ENCODE data around the gene ARHGAP6.

The ARHGAP6 gene

GRCh38 chrX:11458170-11458569 is 207.6 kb downstream of the ARHGAP6 start:
- no peak overlapping the region for H3K4me3 ChIP-seq (ENCODE audit: low read depth in 1 of 5, low read length in 5 of 5)
- no peaks in the 10 kb centered on the region for H3K9me3 ChIP-seq (ENCODE audit: control insufficient read depth in 5 of 5, low read length in 5 of 5)
- H3K36me3 ChIP-seq (ENCODE audit: control insufficient read depth in 5 of 5, insufficient read depth in 5 of 5, low read length in 5 of 5), result no peaks in the 10 kb centered on the region
- peaks cover 0 to 9% (median 2%) of the 10 kb centered on the region in 5 donors for H3K27me3 ChIP-seq (ENCODE audit: control insufficient read depth in 5 of 5, insufficient read depth in 4 of 5, low read length in 5 of 5)
- H3K27ac ChIP-seq (ENCODE audit: low read depth, low read length), result no peak overlapping the region
- no peaks in the 10 kb centered on the region for H3K4me1 ChIP-seq (ENCODE audit: control insufficient read depth in 5 of 5, insufficient read depth in 5 of 5, low read length in 5 of 5)
- H3K9ac ChIP-seq (ENCODE audit: low read length in 5 of 5), result no peak overlapping the region

- Histone ChIP-seq H3K9ac (ENCODE audit: low read length in 5 of 5) (no peak overlapping the region), H3K9me3 (ENCODE audit: control insufficient read depth in 5 of 5, low read length in 5 of 5) (no peaks in the 10 kb centered on the region), H3K27me3 (ENCODE audit: control insufficient read depth in 5 of 5, insufficient read depth in 4 of 5, low read length in 5 of 5) (peaks cover 0 to 12% (median 4%) of the 10 kb centered on the region in 5 donors), H3K4me1 (ENCODE audit: control insufficient read depth in 5 of 5, insufficient read depth in 5 of 5, low read length in 5 of 5) (no peaks in the 10 kb centered on the region), H3K27ac (ENCODE audit: low read depth, low read length) (no peak overlapping the region), H3K4me3 (ENCODE audit: low read depth in 1 of 5, low read length in 5 of 5) (no peak overlapping the region), H3K36me3 (ENCODE audit: control insufficient read depth in 5 of 5, insufficient read depth in 5 of 5, low read length in 5 of 5) (no peaks in the 10 kb centered on the region)
These were observed 214.6 kb downstream of the ARHGAP6 start for GRCh38 chrX:11451151-11451550.

- peaks cover 0 to 12% (median 4%) of the 10 kb centered on the region in 5 donors for H3K27me3 ChIP-seq (ENCODE audit: control insufficient read depth in 5 of 5, insufficient read depth in 4 of 5, low read length in 5 of 5)
- no peaks in the 10 kb centered on the region for H3K4me1 ChIP-seq (ENCODE audit: control insufficient read depth in 5 of 5, insufficient read depth in 5 of 5, low read length in 5 of 5)
- no peaks in the 10 kb centered on the region for H3K9me3 ChIP-seq (ENCODE audit: control insufficient read depth in 5 of 5, low read length in 5 of 5)
- no peak overlapping the region for H3K27ac ChIP-seq (ENCODE audit: low read depth, low read length)
- no peak overlapping the region for H3K4me3 ChIP-seq (ENCODE audit: low read depth in 1 of 5, low read length in 5 of 5)
- H3K36me3 ChIP-seq (ENCODE audit: control insufficient read depth in 5 of 5, insufficient read depth in 5 of 5, low read length in 5 of 5), result no peaks in the 10 kb centered on the region
- H3K9ac ChIP-seq (ENCODE audit: low read length in 5 of 5), result no peak overlapping the region
These were observed 215.4 kb downstream of the ARHGAP6 start for GRCh38 chrX:11450354-11450753.

GRCh38 chrX:11449613-11450012 is 216.1 kb downstream of the ARHGAP6 start:
- Histone ChIP-seq H3K9me3 (ENCODE audit: control insufficient read depth in 5 of 5, low read length in 5 of 5) (no peaks in the 10 kb centered on the region), H3K9ac (ENCODE audit: low read length in 5 of 5) (no peak overlapping the region), H3K27ac (ENCODE audit: low read depth, low read length) (no peak overlapping the region), H3K27me3 (ENCODE audit: control insufficient read depth in 5 of 5, insufficient read depth in 4 of 5, low read length in 5 of 5) (peaks cover 0 to 12% (median 4%) of the 10 kb centered on the region in 5 donors), H3K4me1 (ENCODE audit: control insufficient read depth in 5 of 5, insufficient read depth in 5 of 5, low read length in 5 of 5) (no peaks in the 10 kb centered on the region), H3K36me3 (ENCODE audit: control insufficient read depth in 5 of 5, insufficient read depth in 5 of 5, low read length in 5 of 5) (no peaks in the 10 kb centered on the region), H3K4me3 (ENCODE audit: low read depth in 1 of 5, low read length in 5 of 5) (no peak overlapping the region)

- no peak overlapping the region for H3K9ac ChIP-seq (ENCODE audit: low read length in 5 of 5)
- H3K9me3 ChIP-seq (ENCODE audit: control insufficient read depth in 5 of 5, low read length in 5 of 5), result no peaks in the 10 kb centered on the region
- no peak overlapping the region for H3K4me3 ChIP-seq (ENCODE audit: low read depth in 1 of 5, low read length in 5 of 5)
- H3K4me1 ChIP-seq (ENCODE audit: control insufficient read depth in 5 of 5, insufficient read depth in 5 of 5, low read length in 5 of 5), result no peaks in the 10 kb centered on the region
- peaks cover 0 to 12% (median 4%) of the 10 kb centered on the region in 5 donors for H3K27me3 ChIP-seq (ENCODE audit: control insufficient read depth in 5 of 5, insufficient read depth in 4 of 5, low read length in 5 of 5)
- no peaks in the 10 kb centered on the region for H3K36me3 ChIP-seq (ENCODE audit: control insufficient read depth in 5 of 5, insufficient read depth in 5 of 5, low read length in 5 of 5)
- H3K27ac ChIP-seq (ENCODE audit: low read depth, low read length), result no peak overlapping the region
These were observed 218.3 kb downstream of the ARHGAP6 start for GRCh38 chrX:11447418-11447817.

- H3K27me3 ChIP-seq (ENCODE audit: control insufficient read depth in 5 of 5, insufficient read depth in 4 of 5, low read length in 5 of 5), result peaks cover 0 to 12% (median 4%) of the 10 kb centered on the region in 5 donors
- no peaks in the 10 kb centered on the region for H3K9me3 ChIP-seq (ENCODE audit: control insufficient read depth in 5 of 5, low read length in 5 of 5)
- H3K9ac ChIP-seq (ENCODE audit: low read length in 5 of 5), result no peak overlapping the region
- H3K27ac ChIP-seq (ENCODE audit: low read depth, low read length), result no peak overlapping the region
- H3K36me3 ChIP-seq (ENCODE audit: control insufficient read depth in 5 of 5, insufficient read depth in 5 of 5, low read length in 5 of 5), result no peaks in the 10 kb centered on the region
- H3K4me1 ChIP-seq (ENCODE audit: control insufficient read depth in 5 of 5, insufficient read depth in 5 of 5, low read length in 5 of 5), result no peaks in the 10 kb centered on the region
- no peak overlapping the region for H3K4me3 ChIP-seq (ENCODE audit: low read depth in 1 of 5, low read length in 5 of 5)
These were observed 218.8 kb downstream of the ARHGAP6 start for GRCh38 chrX:11446949-11447348.

GRCh38 chrX:11446336-11446735 is 219.4 kb downstream of the ARHGAP6 start:
- no peak overlapping the region for H3K9ac ChIP-seq (ENCODE audit: low read length in 5 of 5)
- H3K27me3 ChIP-seq (ENCODE audit: control insufficient read depth in 5 of 5, insufficient read depth in 4 of 5, low read length in 5 of 5), result peaks cover 0 to 12% (median 5%) of the 10 kb centered on the region in 5 donors
- no peaks in the 10 kb centered on the region for H3K36me3 ChIP-seq (ENCODE audit: control insufficient read depth in 5 of 5, insufficient read depth in 5 of 5, low read length in 5 of 5)
- no peaks in the 10 kb centered on the region for H3K4me1 ChIP-seq (ENCODE audit: control insufficient read depth in 5 of 5, insufficient read depth in 5 of 5, low read length in 5 of 5)
- no peak overlapping the region for H3K27ac ChIP-seq (ENCODE audit: low read depth, low read length)
- H3K9me3 ChIP-seq (ENCODE audit: control insufficient read depth in 5 of 5, low read length in 5 of 5), result no peaks in the 10 kb centered on the region
- no peak overlapping the region for H3K4me3 ChIP-seq (ENCODE audit: low read depth in 1 of 5, low read length in 5 of 5)

GRCh38 chrX:11445540-11445939 is 220.2 kb downstream of the ARHGAP6 start:
- Histone ChIP-seq H3K9ac (ENCODE audit: low read length in 5 of 5) (no peak overlapping the region), H3K4me1 (ENCODE audit: control insufficient read depth in 5 of 5, insufficient read depth in 5 of 5, low read length in 5 of 5) (no peaks in the 10 kb centered on the region), H3K9me3 (ENCODE audit: control insufficient read depth in 5 of 5, low read length in 5 of 5) (no peaks in the 10 kb centered on the region), H3K27me3 (ENCODE audit: control insufficient read depth in 5 of 5, insufficient read depth in 4 of 5, low read length in 5 of 5) (peaks cover 0 to 12% (median 6%) of the 10 kb centered on the region in 5 donors), H3K36me3 (ENCODE audit: control insufficient read depth in 5 of 5, insufficient read depth in 5 of 5, low read length in 5 of 5) (no peaks in the 10 kb centered on the region), H3K4me3 (ENCODE audit: low read depth in 1 of 5, low read length in 5 of 5) (no peak overlapping the region), H3K27ac (ENCODE audit: low read depth, low read length) (no peak overlapping the region)

- no peak overlapping the region for H3K4me3 ChIP-seq (ENCODE audit: low read depth in 1 of 5, low read length in 5 of 5)
- no peaks in the 10 kb centered on the region for H3K36me3 ChIP-seq (ENCODE audit: control insufficient read depth in 5 of 5, insufficient read depth in 5 of 5, low read length in 5 of 5)
- H3K27ac ChIP-seq (ENCODE audit: low read depth, low read length), result no peak overlapping the region
- no peaks in the 10 kb centered on the region for H3K9me3 ChIP-seq (ENCODE audit: control insufficient read depth in 5 of 5, low read length in 5 of 5)
- H3K4me1 ChIP-seq (ENCODE audit: control insufficient read depth in 5 of 5, insufficient read depth in 5 of 5, low read length in 5 of 5), result no peaks in the 10 kb centered on the region
- H3K27me3 ChIP-seq (ENCODE audit: control insufficient read depth in 5 of 5, insufficient read depth in 4 of 5, low read length in 5 of 5), result peaks cover 0 to 12% (median 6%) of the 10 kb centered on the region in 5 donors
- no peak overlapping the region for H3K9ac ChIP-seq (ENCODE audit: low read length in 5 of 5)
These were observed 221.7 kb downstream of the ARHGAP6 start for GRCh38 chrX:11444052-11444451.

GRCh38 chrX:11439846-11440245 is 225.9 kb downstream of the ARHGAP6 start:
- H3K36me3 ChIP-seq (ENCODE audit: control insufficient read depth in 5 of 5, insufficient read depth in 5 of 5, low read length in 5 of 5), result no peaks in the 10 kb centered on the region
- no peak overlapping the region for H3K9ac ChIP-seq (ENCODE audit: low read length in 5 of 5)
- no peak overlapping the region for H3K27ac ChIP-seq (ENCODE audit: low read depth, low read length)
- H3K4me3 ChIP-seq (ENCODE audit: low read depth in 1 of 5, low read length in 5 of 5), result no peak overlapping the region
- peaks cover 0 to 4% (median 0%) of the 10 kb centered on the region in 5 donors for H3K4me1 ChIP-seq (ENCODE audit: control insufficient read depth in 5 of 5, insufficient read depth in 5 of 5, low read length in 5 of 5)
- H3K27me3 ChIP-seq (ENCODE audit: control insufficient read depth in 5 of 5, insufficient read depth in 4 of 5, low read length in 5 of 5), result peaks cover 0 to 8% (median 4%) of the 10 kb centered on the region in 5 donors
- no peaks in the 10 kb centered on the region for H3K9me3 ChIP-seq (ENCODE audit: control insufficient read depth in 5 of 5, low read length in 5 of 5)

- Histone ChIP-seq H3K4me1 (ENCODE audit: control insufficient read depth in 5 of 5, insufficient read depth in 5 of 5, low read length in 5 of 5) (peaks cover 0 to 4% (median 0%) of the 10 kb centered on the region in 5 donors), H3K4me3 (ENCODE audit: low read depth in 1 of 5, low read length in 5 of 5) (no peak overlapping the region), H3K27me3 (ENCODE audit: control insufficient read depth in 5 of 5, insufficient read depth in 4 of 5, low read length in 5 of 5) (peaks cover 0 to 8% (median 4%) of the 10 kb centered on the region in 5 donors), H3K9ac (ENCODE audit: low read length in 5 of 5) (no peak overlapping the region), H3K36me3 (ENCODE audit: control insufficient read depth in 5 of 5, insufficient read depth in 5 of 5, low read length in 5 of 5) (no peaks in the 10 kb centered on the region), H3K27ac (ENCODE audit: low read depth, low read length) (no peak overlapping the region), H3K9me3 (ENCODE audit: control insufficient read depth in 5 of 5, low read length in 5 of 5) (no peaks in the 10 kb centered on the region)
These were observed 227.0 kb downstream of the ARHGAP6 start for GRCh38 chrX:11438767-11439166.
